K562 (cell line): Measurements from ENCODE around the gene SLC7A4. TPM values are rescaled to one million over a fixed set of nuclear protein-coding genes. Genes with fewer than 3 reads are reported as not detected.

Source experiments
- ATAC-seq: fragments of 200-7000 bp; cut with Tn5 transposase; 3 replicates; pipeline ENCODE4 v1.9.1; 2020; ENCODE audit warnings: moderate library complexity
- BruUV-seq: library from RNA; stranded (reverse); fragments of 400-500 nt; replicated peaks from 2 replicates; lab custom pipeline; 2021; lab: Mats Ljungman, UMichigan
- CTCF ChIA-PET: fragments of 300-600 bp; formaldehyde crosslinking; extraction: SDS; loops from one replicate; lab custom pipeline; 2021; ENCODE audit warnings: low intra/inter-chr PET ratio; lab: Yijun Ruan, JAX
- POLR2A ChIA-PET: fragments of 300-600, 350-650 bp; sonication (Branson Sonifier 250); formaldehyde crosslinking; extraction: SDS; loops from one replicate; lab custom pipeline; 2021; ENCODE audit warnings: antibody characterized with exemption, inconsistent platforms; lab: Yijun Ruan, JAX
- DNase-seq, 4 experiments: peaks; one replicate each; pipeline versions ENCODE4 v3.0.0 to v3.0.0-alpha.2; 2011 to 2018; ENCODE audit warnings: low spot score in 3 of 4, mixed read lengths in 3 of 4; ENCODE audit errors: extremely low read depth in 1 of 4
- FAIRE-seq: peaks from 2 replicates; lab custom pipeline; 2011; peaks lifted over from hg19 to GRCh38; lab: Jason Lieb, UNC
- H2AFZ ChIP-seq: 2 replicates; pipeline ENCODE4 v1.6.0; 2011; ENCODE audit warnings: low read depth, low read length, control low read depth, inconsistent platforms
- H3K27ac ChIP-seq: fragments of 200-600 bp; 3 replicates; pipeline ENCODE4 v1.8.0; 2011; ENCODE audit warnings: low read depth, mild to moderate bottlenecking, control low read depth, inconsistent platforms, low read length, moderate library complexity, mixed read lengths; ENCODE audit errors: extremely low read depth
- H3K27me3 ChIP-seq, 2 experiments: fragments of 300-600 bp in 1 of 2; 2 replicates in 1 of 2; 3 replicates in 1 of 2; pipeline versions ENCODE4 v1.6.0 to v1.8.0; 2011; ENCODE audit warnings: inconsistent platforms in 2 of 2, low read length in 2 of 2, mild to moderate bottlenecking in 1 of 2, mixed read lengths in 1 of 2, moderate library complexity in 1 of 2; ENCODE audit not compliant: control insufficient read depth in 2 of 2, insufficient read depth in 2 of 2
- H3K36me3 ChIP-seq: fragments of 300-600 bp; 3 replicates; pipeline ENCODE4 v1.8.0; 2011; ENCODE audit warnings: mild to moderate bottlenecking, low read length, inconsistent platforms; ENCODE audit not compliant: control insufficient read depth, insufficient read depth
- H3K4me1 ChIP-seq, 2 experiments: fragments of 200-600 bp in 1 of 2; replicated peaks in 1 of 2; 2 replicates in 1 of 2; 3 replicates in 1 of 2; pipeline versions ENCODE4 v1.5.1 to v1.8.0; 2011; ENCODE audit warnings: inconsistent platforms in 2 of 2, low read length in 2 of 2, mild to moderate bottlenecking in 1 of 2, mixed read lengths in 1 of 2, moderate library complexity in 1 of 2; ENCODE audit not compliant: control insufficient read depth in 2 of 2, insufficient read depth in 2 of 2
- H3K4me2 ChIP-seq: 2 replicates; pipeline ENCODE4 v1.6.1; 2011; ENCODE audit warnings: low read length, control low read depth, inconsistent platforms, mixed read lengths; ENCODE audit not compliant: insufficient read depth
- H3K4me3 ChIP-seq: fragments of 200-600 bp; sonication (generic), shearing (Covaris generic); 2 replicates; pipeline ENCODE4 v1.5.1; 2016; ENCODE audit warnings: control low read depth, inconsistent platforms
- H3K79me2 ChIP-seq: fragments of 200-600 bp; 3 replicates; pipeline ENCODE4 v1.8.0; 2011; ENCODE audit warnings: low read length, inconsistent platforms; ENCODE audit not compliant: control insufficient read depth, insufficient read depth
- H3K9ac ChIP-seq, 2 experiments: 2 replicates each; pipeline versions ENCODE4 v1.6.0 to v1.6.1; 2011; ENCODE audit warnings: low read depth in 2 of 2, low read length in 2 of 2, control low read depth in 1 of 2, inconsistent platforms in 1 of 2, mild to moderate bottlenecking in 1 of 2, mixed read lengths in 1 of 2; ENCODE audit not compliant: insufficient read depth in 1 of 2
- H3K9me1 ChIP-seq: one replicate; pipeline ENCODE4 v1.6.0; 2011; ENCODE audit warnings: inconsistent platforms, mild to moderate bottlenecking, low read length, moderate library complexity; ENCODE audit not compliant: control insufficient read depth, insufficient read depth
- H3K9me3 ChIP-seq: replicated peaks from 2 replicates; pipeline ENCODE4 v1.5.1; 2011; ENCODE audit warnings: low read depth, low read length, inconsistent platforms; ENCODE audit not compliant: control insufficient read depth, insufficient read depth
- H4K20me1 ChIP-seq: replicated peaks from 2 replicates; pipeline ENCODE4 v1.6.1; 2011; ENCODE audit warnings: low read length, inconsistent platforms, mixed read lengths; ENCODE audit not compliant: control insufficient read depth, insufficient read depth
- HDGF ChIP-seq: fragments of 450-650 bp; IDR thresholded peaks from 2 replicates; pipeline ENCODE4 v1.6.1; 2016
- LCOR ChIP-seq: sonication (generic); formaldehyde crosslinking; IDR thresholded peaks from 2 replicates; pipeline ENCODE4 v1.8.0; 2022; ENCODE audit warnings: mild to moderate bottlenecking, missing genetic modification reagents
- MED1 ChIP-seq: sonication (generic); formaldehyde crosslinking; IDR thresholded peaks from 2 replicates; pipeline ENCODE4 v1.8.1; 2023; ENCODE audit warnings: missing genetic modification reagents, borderline replicate concordance
- MIER1 ChIP-seq: fragments of 450-650 bp; IDR thresholded peaks from 2 replicates; pipeline ENCODE4 v1.6.1; 2016; ENCODE audit warnings: antibody characterized with exemption, mild to moderate bottlenecking, low read depth
- SOX6 ChIP-seq: fragments of 450-650 bp; IDR thresholded peaks from 2 replicates; pipeline ENCODE4 v1.6.1; 2014; ENCODE audit warnings: mild to moderate bottlenecking
- TCF7L2 ChIP-seq: fragments of 150-350 bp; IDR thresholded peaks from 2 replicates; pipeline ENCODE4 v1.6.1; 2016; ENCODE audit warnings: low read depth, mild to moderate bottlenecking, low read length, moderate library complexity
- ZKSCAN1 ChIP-seq: fragments of 150-350 bp; IDR thresholded peaks from 2 replicates; pipeline ENCODE4 v1.6.1; 2016; ENCODE audit warnings: low read depth, low read length
- ZNF24 ChIP-seq: fragments of 450-650 bp; IDR thresholded peaks from 2 replicates; pipeline ENCODE4 v1.6.1; 2016
- WGBS: fragments of 100-300 bp; shearing (Covaris generic); methylation state at CpG from one replicate; pipeline ENCODE4 v1.1.6; 2016; ENCODE audit warnings: low coverage, mixed read lengths; ENCODE audit not compliant: insufficient coverage; ENCODE audit errors: missing lambda C conversion rate; 5-methylcytosine and 5-hydroxymethylcytosine counted together
- in situ Hi-C: fragments of 300-500 bp; cut with MboI; formaldehyde crosslinking; loops from 4 replicates; pipeline ENCODE4 v1.15.0; 2018; ENCODE audit warnings: inconsistent platforms, mixed read lengths
- intact Hi-C: fragments of 100-400 bp; cut with micrococcal nuclease; formaldehyde crosslinking; loops from 2 replicates; pipeline ENCODE4 v1.14.2; 2022
- polyA plus RNA-seq, 8 experiments: library from polyadenylated mRNA; depleted of rRNA in 4 of 8; stranded (reverse) in 5 of 8; unstranded in 3 of 8; fragments of >200 nt; fragmentation: Nextera tagmentation in 2 of 8; fragmentation: Illumina TruSeq in 1 of 8; extraction: Ambion mirVana in 2 of 8; extraction: Trizol in 1 of 8; gene quantifications; 2 replicates each; pipeline versions ENCODE4 v1.2.1 to v1.2.3, GENCODE V29; 2011 to 2014; ENCODE audit warnings: inconsistent platforms in 1 of 8, missing spikeins in 1 of 8
- total RNA-seq, 7 experiments: library from RNA; depleted of rRNA in 6 of 7; stranded (reverse); fragments of >200 nt in 6 of 7; fragmentation: Illumina TruSeq in 2 of 7; extraction: Trizol in 2 of 7; gene quantifications; 2 replicates each; pipeline versions ENCODE4 v1.2.1 to v1.2.3, GENCODE V29; 2011 to 2021; ENCODE audit warnings: low replicate concordance in 1 of 7
- TF ChIP-seq, protein P1 (sequence below): sonication (generic); formaldehyde crosslinking; IDR thresholded peaks from 2 replicates; pipeline ENCODE4 v1.8.0; 2022; ENCODE audit warnings: missing genetic modification reagents, mild to moderate bottlenecking, moderate library complexity, borderline replicate concordance
- TF ChIP-seq, protein P2 (sequence below): fragments of 450-650 bp; conservative IDR thresholded peaks from 2 replicates; pipeline ENCODE4 v1.6.1; 2016; ENCODE audit warnings: missing genetic modification characterization, low read depth, mild to moderate bottlenecking, control low read depth, missing compliant biosample characterization
- TF ChIP-seq, protein P3 (sequence below): fragments of 200-800 bp; sonication (Bioruptor generic); IDR thresholded peaks from 2 replicates; pipeline ENCODE4 v1.6.1; 2017; ENCODE audit warnings: missing genetic modification characterization, missing compliant biosample characterization
- TF ChIP-seq, protein P4 (sequence below): fragments of 250-450 bp; sonication (Bioruptor Pico); IDR thresholded peaks from 2 replicates; pipeline ENCODE4 v1.4.0; 2020

Gene SLC7A4
- total and polyA plus RNA-seq, 9 of the 15 experiments (the other 6 are each of a cell fraction or from before 2014, with no cell fraction given), result not detected

DNA sequence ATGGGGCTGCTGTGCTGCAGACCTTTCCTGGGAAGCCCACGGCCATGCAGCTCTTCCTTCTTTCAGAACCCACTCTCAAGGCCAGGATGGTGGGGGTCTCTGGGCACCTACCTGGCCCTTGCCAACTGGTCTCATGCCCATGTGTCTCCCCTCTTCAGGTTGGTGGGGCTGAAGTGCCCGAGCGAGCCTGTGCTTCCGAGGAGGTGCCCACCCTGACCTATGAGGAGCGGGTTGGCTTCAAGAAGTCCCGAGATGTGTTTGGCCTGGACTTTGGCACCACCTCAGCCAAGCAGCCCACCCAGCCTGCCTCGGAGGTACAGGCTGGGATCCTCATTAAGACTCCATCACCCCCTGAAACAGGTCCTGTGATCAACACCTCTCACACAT lies 40.3 kb downstream of the SLC7A4 start:
- H3K9me1 ChIP-seq, result peaks cover 7% of the 10 kb centered on the region
- H3K4me2 ChIP-seq, result no peak overlapping the region
- peak overlapping the region in 1 of 2 experiments; percentile 39; a peak in 2 of 4 replicates for H3K9ac ChIP-seq
- WGBS, result 92% methylated on average over 7 of the region's 7 CpGs
- no peak overlapping the region for H2AFZ ChIP-seq
- H4K20me1 ChIP-seq, result peaks cover 18% of the 10 kb centered on the region; the same call in 1 of the 2 replicates
- no peaks in the 10 kb centered on the region for H3K9me3 ChIP-seq
- peaks cover 93% of the 10 kb centered on the region; the same call in 2 of the 3 replicates for H3K36me3 ChIP-seq
- TF ChIP-seq, protein P1, sequence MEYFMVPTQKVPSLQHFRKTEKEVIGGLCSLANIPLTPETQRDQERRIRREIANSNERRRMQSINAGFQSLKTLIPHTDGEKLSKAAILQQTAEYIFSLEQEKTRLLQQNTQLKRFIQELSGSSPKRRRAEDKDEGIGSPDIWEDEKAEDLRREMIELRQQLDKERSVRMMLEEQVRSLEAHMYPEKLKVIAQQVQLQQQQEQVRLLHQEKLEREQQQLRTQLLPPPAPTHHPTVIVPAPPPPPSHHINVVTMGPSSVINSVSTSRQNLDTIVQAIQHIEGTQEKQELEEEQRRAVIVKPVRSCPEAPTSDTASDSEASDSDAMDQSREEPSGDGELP (CRISPR knock-in tag), result no peak
- TF ChIP-seq ZNF24 (no peak), TCF7L2 (no peak), MED1 (no peak), MIER1 (no peak), LCOR (no peak), SOX6 (no peak), HDGF (no peak), ZKSCAN1 (peak; percentile 19; the same call in 1 of the 2 replicates)
- TF ChIP-seq, protein P2, sequence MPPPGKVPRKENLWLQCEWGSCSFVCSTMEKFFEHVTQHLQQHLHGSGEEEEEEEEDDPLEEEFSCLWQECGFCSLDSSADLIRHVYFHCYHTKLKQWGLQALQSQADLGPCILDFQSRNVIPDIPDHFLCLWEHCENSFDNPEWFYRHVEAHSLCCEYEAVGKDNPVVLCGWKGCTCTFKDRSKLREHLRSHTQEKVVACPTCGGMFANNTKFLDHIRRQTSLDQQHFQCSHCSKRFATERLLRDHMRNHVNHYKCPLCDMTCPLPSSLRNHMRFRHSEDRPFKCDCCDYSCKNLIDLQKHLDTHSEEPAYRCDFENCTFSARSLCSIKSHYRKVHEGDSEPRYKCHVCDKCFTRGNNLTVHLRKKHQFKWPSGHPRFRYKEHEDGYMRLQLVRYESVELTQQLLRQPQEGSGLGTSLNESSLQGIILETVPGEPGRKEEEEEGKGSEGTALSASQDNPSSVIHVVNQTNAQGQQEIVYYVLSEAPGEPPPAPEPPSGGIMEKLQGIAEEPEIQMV, result no peak
- TF ChIP-seq, protein P3, sequence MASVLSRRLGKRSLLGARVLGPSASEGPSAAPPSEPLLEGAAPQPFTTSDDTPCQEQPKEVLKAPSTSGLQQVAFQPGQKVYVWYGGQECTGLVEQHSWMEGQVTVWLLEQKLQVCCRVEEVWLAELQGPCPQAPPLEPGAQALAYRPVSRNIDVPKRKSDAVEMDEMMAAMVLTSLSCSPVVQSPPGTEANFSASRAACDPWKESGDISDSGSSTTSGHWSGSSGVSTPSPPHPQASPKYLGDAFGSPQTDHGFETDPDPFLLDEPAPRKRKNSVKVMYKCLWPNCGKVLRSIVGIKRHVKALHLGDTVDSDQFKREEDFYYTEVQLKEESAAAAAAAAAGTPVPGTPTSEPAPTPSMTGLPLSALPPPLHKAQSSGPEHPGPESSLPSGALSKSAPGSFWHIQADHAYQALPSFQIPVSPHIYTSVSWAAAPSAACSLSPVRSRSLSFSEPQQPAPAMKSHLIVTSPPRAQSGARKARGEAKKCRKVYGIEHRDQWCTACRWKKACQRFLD (CRISPR knock-in tag), result no peak
- TF ChIP-seq, protein P4, sequence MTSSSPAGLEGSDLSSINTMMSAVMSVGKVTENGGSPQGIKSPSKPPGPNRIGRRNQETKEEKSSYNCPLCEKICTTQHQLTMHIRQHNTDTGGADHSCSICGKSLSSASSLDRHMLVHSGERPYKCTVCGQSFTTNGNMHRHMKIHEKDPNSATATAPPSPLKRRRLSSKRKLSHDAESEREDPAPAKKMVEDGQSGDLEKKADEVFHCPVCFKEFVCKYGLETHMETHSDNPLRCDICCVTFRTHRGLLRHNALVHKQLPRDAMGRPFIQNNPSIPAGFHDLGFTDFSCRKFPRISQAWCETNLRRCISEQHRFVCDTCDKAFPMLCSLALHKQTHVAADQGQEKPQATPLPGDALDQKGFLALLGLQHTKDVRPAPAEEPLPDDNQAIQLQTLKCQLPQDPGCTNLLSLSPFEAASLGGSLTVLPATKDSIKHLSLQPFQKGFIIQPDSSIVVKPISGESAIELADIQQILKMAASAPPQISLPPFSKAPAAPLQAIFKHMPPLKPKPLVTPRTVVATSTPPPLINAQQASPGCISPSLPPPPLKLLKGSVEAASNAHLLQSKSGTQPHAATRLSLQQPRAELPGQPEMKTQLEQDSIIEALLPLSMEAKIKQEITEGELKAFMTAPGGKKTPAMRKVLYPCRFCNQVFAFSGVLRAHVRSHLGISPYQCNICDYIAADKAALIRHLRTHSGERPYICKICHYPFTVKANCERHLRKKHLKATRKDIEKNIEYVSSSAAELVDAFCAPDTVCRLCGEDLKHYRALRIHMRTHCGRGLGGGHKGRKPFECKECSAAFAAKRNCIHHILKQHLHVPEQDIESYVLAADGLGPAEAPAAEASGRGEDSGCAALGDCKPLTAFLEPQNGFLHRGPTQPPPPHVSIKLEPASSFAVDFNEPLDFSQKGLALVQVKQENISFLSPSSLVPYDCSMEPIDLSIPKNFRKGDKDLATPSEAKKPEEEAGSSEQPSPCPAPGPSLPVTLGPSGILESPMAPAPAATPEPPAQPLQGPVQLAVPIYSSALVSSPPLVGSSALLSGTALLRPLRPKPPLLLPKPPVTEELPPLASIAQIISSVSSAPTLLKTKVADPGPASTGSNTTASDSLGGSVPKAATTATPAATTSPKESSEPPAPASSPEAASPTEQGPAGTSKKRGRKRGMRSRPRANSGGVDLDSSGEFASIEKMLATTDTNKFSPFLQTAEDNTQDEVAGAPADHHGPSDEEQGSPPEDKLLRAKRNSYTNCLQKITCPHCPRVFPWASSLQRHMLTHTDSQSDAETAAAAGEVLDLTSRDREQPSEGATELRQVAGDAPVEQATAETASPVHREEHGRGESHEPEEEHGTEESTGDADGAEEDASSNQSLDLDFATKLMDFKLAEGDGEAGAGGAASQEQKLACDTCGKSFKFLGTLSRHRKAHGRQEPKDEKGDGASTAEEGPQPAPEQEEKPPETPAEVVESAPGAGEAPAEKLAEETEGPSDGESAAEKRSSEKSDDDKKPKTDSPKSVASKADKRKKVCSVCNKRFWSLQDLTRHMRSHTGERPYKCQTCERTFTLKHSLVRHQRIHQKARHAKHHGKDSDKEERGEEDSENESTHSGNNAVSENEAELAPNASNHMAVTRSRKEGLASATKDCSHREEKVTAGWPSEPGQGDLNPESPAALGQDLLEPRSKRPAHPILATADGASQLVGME, result peak; percentile 56; the same call in 1 of the 2 replicates
- TF ChIP-seq, all 486 proteins: peak for 2
- in situ Hi-C loops (no loop called here), intact Hi-C loops (no loop called here)
- Histone ChIP-seq H3K4me3 (no peak overlapping the region), H3K27ac (no peak overlapping the region), H3K79me2 (no peaks in the 10 kb centered on the region), H3K27me3 (no peaks in the 10 kb centered on the region), H3K4me1 (peaks cover 0 to 71% of the 10 kb centered on the region in 2 experiments; a peak in 2 of 5 replicates)
- DNase-seq, result no peak
- FAIRE-seq, result no peak
- ChIA-PET CTCF (no interaction called here), POLR2A (interaction anchor here (1.8 to 17.9 kb wide), 4 partner anchors 8 to 46 kb away, joined by 4 to 451 read pairs (median 92); partner anchors contain the start of genes AIFM3, LZTR1 and THAP7)
- no peak for ATAC-seq
- no TSS peak for BruUV-seq
